Mucosa of descending colon (tissue), 3 donors: ENCODE data around the gene UGGT1. TPM values are rescaled to one million over a fixed set of nuclear protein-coding genes. Genes with fewer than 3 reads are reported as not detected.

ENCODE experiments used
- ATAC-seq: fragments of 200-7000 bp; cut with Tn5 transposase; one replicate; pipeline ENCODE4 v1.9.1; 2020; ENCODE audit warnings: mild to moderate bottlenecking, moderate library complexity
- DNase-seq, 3 donors: peaks; one replicate each; pipeline ENCODE4 v3.0.0-alpha.2; 2020
- H3K36me3 ChIP-seq: fragments of 200-600 bp; one replicate; pipeline ENCODE4 v1.8.0; 2021; ENCODE audit warnings: low read depth, mild to moderate bottlenecking
- H3K4me1 ChIP-seq: fragments of 200-600 bp; one replicate; pipeline ENCODE4 v1.8.0; 2021; ENCODE audit warnings: low read depth, mild to moderate bottlenecking
- H3K4me3 ChIP-seq: fragments of 200-600 bp; one replicate; pipeline ENCODE4 v1.8.0; 2021; ENCODE audit warnings: mild to moderate bottlenecking
- H3K9me3 ChIP-seq: fragments of 200-600 bp; one replicate; pipeline ENCODE4 v1.8.0; 2021; ENCODE audit warnings: mild to moderate bottlenecking
- intact Hi-C, 2 donors: fragments of 100-400 bp; cut with DNase I in 1 of 2; cut with micrococcal nuclease in 1 of 2; formaldehyde crosslinking; loops; one replicate each; pipeline versions ENCODE4 v1.11.0 to v1.11.1; 2022; cut with DNase I, micrococcal nuclease
- total RNA-seq, 3 donors: library from RNA; stranded (reverse); fragmentation: NEBNext Ultra II Directional in 2 of 3; extraction: Animal tissue kit (Norgen Biotek cat#: 25700) in 2 of 3; gene quantifications; one replicate each; pipeline versions ENCODE4 v1.2.1 to v1.2.4, GENCODE V29; 2021 to 2023
- TF ChIP-seq, protein P1 (sequence below): fragments of 200-600 bp; IDR thresholded peaks from one replicate; pipeline ENCODE4 v1.8.0; 2022; ENCODE audit warnings: antibody characterized with exemption, mild to moderate bottlenecking
- donor health status: DM: no; HTN: no; CAD: no; lungs with moderate emphysema.
- donor health status: DM: no; HTN: no; CAD: no.
- donor health status: DM: no; HTN: yes; CAD: no.

UGGT1 gene
- total RNA-seq, 3 donors from 2014 or later, result 43.0 to 47.1 (median 43.9) TPM

DNA sequence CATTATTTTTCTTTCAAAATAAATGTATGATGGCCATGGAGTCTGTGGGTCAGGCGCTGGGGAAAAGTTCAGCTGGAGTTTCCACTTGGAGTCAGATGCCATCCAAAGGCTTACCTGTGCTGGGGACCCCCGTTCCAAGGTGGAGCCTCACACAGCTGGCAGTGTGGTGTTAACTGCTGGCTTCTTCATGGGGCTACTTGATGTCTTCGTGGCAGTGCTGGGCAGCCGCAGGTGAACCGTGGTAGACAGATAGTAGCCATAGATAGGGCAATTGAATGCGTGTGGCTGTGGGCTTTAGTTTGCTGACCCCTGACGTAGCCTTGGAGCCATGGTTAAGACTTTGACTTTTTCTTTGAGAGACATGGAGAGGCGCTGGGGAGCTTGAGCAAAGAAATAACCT lies 144.6 kb downstream of the UGGT1 start:
- H3K4me3 ChIP-seq, result no peak overlapping the region
- ATAC-seq (no peak), DNase-seq (no peak)
- H3K4me1 ChIP-seq, result no peaks in the 10 kb centered on the region
- intact Hi-C loops, result loop anchor here in 1 of 2 donors (10.0 kb wide), 1 partner anchor 61 kb away; no protein-coding TSS in a partner anchor
- H3K9me3 ChIP-seq, result no peaks in the 10 kb centered on the region
- TF ChIP-seq, protein P1, sequence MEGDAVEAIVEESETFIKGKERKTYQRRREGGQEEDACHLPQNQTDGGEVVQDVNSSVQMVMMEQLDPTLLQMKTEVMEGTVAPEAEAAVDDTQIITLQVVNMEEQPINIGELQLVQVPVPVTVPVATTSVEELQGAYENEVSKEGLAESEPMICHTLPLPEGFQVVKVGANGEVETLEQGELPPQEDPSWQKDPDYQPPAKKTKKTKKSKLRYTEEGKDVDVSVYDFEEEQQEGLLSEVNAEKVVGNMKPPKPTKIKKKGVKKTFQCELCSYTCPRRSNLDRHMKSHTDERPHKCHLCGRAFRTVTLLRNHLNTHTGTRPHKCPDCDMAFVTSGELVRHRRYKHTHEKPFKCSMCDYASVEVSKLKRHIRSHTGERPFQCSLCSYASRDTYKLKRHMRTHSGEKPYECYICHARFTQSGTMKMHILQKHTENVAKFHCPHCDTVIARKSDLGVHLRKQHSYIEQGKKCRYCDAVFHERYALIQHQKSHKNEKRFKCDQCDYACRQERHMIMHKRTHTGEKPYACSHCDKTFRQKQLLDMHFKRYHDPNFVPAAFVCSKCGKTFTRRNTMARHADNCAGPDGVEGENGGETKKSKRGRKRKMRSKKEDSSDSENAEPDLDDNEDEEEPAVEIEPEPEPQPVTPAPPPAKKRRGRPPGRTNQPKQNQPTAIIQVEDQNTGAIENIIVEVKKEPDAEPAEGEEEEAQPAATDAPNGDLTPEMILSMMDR, result no peak
- H3K36me3 ChIP-seq, result no peaks in the 10 kb centered on the region

DNA sequence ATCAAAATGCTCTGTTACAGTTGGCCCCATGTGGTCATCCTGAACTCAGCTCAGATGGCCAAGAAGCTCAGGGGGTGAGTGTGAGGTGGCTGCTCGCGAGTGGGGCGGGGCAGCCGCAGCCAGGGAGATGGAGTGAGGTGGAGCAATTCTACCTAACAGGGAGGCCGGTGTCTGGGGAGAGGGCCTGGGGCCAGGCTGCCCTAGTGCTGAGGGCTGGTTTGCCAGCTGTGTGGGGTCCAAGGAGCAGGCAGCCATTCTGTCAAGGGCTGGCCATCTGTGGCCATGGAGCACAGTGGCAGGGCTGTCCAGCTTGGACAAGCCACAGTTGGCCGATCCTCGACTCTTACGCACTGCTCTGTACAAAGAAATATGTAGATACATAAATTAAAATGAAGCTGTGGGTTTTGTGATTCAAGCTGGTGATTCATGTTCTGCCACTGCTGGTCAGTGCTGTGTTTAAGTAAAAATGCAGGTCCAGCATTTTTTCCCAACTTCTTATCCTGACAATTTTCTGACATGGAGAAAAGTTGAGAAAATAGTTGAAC lies 145.6 kb downstream of the UGGT1 start:
- no peaks in the 10 kb centered on the region for H3K9me3 ChIP-seq
- intact Hi-C loops, result loop anchor here in 1 of 2 donors (10.0 kb wide), 1 partner anchor 62 kb away; no protein-coding TSS in a partner anchor
- TF ChIP-seq, protein P1, result no peak
- ATAC-seq (no peak), DNase-seq (no peak)
- no peak overlapping the region for H3K4me3 ChIP-seq
- no peaks in the 10 kb centered on the region for H3K4me1 ChIP-seq
- no peaks in the 10 kb centered on the region for H3K36me3 ChIP-seq

DNA sequence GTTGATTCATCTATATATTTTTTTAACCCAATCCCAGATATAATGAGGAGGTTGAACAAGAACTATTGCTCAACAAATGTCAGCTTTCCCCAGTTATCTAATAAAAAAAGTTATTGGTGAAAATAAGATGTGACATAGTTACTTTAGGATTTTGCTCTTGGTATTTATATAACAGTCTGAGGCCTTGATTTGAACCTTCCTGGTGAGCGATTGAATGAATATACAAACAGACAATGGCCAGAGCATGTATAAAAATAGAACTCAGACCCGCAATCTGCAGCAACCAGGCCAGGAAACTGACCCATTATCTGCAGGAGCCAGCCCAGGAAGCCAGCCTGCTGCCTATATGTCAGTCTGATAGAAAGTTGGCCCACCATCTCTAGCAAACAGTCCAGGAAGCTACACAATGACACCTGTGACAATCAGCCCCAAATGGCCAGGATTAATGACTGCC lies 146.1 kb downstream of the UGGT1 start:
- no peak for DNase-seq
- Histone ChIP-seq H3K4me3 (no peak overlapping the region), H3K36me3 (no peaks in the 10 kb centered on the region), H3K9me3 (no peaks in the 10 kb centered on the region), H3K4me1 (no peaks in the 10 kb centered on the region)
- no peak for ATAC-seq
- TF ChIP-seq, protein P1, result no peak
- intact Hi-C loops, result loop anchor here in 1 of 2 donors (10.0 kb wide), 1 partner anchor 62 kb away; no protein-coding TSS in a partner anchor

DNA sequence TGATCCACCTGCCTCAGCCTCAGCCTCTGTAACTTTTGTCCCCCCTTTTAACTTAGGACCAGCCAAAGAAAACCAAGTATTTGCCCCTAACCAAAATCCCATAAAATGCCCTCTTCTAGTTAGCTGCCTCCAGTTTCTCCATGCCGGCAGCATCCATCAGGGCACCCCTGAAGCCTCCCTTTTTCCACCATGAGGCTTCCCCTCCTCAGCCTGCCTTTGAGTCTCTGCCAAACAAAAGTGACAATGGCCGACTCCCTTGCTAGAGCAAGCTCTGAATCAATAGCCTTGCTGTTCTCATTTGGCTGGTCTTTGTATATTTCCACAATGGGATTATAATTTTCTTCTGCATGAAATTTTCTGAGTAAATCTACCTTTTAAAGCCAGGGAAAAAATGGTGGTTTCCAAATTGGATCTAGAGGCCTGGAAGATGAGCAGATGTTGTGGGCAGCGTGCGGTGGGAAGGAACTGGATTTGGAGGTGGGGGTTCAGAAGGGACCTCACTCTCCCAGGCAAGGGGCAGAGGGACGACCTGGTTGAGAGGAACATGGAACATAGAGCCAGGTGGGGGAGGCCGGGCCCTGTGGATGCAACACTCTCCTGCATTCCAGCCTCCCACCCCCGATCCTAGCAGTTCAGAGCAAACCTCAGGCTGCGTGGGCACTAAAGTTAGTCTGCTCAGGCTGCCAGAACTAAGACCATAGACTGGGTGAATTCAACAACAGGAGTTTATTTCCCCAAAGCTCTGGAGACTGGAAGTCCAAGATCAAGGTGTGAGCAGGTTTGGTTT lies 147.1 kb downstream of the UGGT1 start:
- H3K36me3 ChIP-seq, result no peaks in the 10 kb centered on the region
- intact Hi-C loops, result loop anchor here in 1 of 2 donors (10.0 kb wide), 1 partner anchor 63 kb away; no protein-coding TSS in a partner anchor
- H3K4me1 ChIP-seq, result no peaks in the 10 kb centered on the region
- ATAC-seq, result no peak
- DNase-seq, result no peak
- H3K9me3 ChIP-seq, result no peaks in the 10 kb centered on the region
- no peak overlapping the region for H3K4me3 ChIP-seq
- TF ChIP-seq, protein P1, result no peak

DNA sequence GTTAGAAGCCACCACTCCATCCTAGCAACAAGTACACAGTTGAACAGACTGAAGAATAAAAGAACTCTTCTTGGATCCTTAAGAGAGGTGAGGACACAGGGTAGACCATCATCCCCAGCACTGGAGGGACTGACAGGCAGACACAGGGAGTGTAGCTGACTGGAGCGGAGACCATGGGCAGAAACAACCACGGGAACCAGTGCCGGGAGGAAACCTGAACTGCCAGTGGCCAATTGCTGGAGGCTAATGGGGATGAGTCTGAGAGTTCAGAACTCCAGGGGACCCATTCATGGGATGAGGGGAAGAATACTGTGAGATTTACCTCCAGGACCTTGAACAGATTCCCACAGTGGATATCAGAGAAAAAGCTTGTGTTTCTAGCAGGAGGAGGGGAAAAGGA lies 150.9 kb downstream of the UGGT1 start:
- DNase-seq (no peak), ATAC-seq (no peak)
- Histone ChIP-seq H3K9me3 (no peaks in the 10 kb centered on the region), H3K4me1 (no peaks in the 10 kb centered on the region), H3K4me3 (no peak overlapping the region), H3K36me3 (no peaks in the 10 kb centered on the region)
- TF ChIP-seq, protein P1, result no peak
- intact Hi-C loops, result no loop called here

Other genes starting within 250 kb of the UGGT1 start
- 10 to 100 TPM; 20.9 to 25.3 (median 21.3) TPM for gene POLR2D, start 233.0 kb upstream of the UGGT1 start, total RNA-seq
- gene AMMECR1L, start 205.2 kb upstream of the UGGT1 start, total RNA-seq, result 10 to 100 TPM; 13.1 to 18.7 (median 15.6) TPM
- gene SAP130, start 63.1 kb upstream of the UGGT1 start, total RNA-seq, result 10 to 100 TPM; 26.0 to 31.7 (median 29.8) TPM
- 10 to 100 TPM; 30.8 to 39.6 (median 32.2) TPM for gene HS6ST1, start 227.7 kb downstream of the UGGT1 start, total RNA-seq